Mesothelial cell of epicardium (in vitro differentiated cells): ENCODE data around the gene KCNAB1. TPM values are rescaled to one million over a fixed set of nuclear protein-coding genes. Genes with fewer than 3 reads are reported as not detected.
"Not testable (repeated sequence)": the region's sequence is repeated elsewhere in the genome, so short reads cannot be mapped to it uniquely, and the experiment has no call there.

Experiments used
- DNase-seq, 2 experiments: peaks; one replicate each; pipeline ENCODE4 v3.0.0; 2021; ENCODE audit warnings: low spot score in 2 of 2; ENCODE audit not compliant: unreplicated experiment in 2 of 2
- H3K27ac Mint-ChIP-seq: 2 replicates; pipeline ENCODE4 v1.8.0; 2021; ENCODE audit warnings: mixed read lengths
- H3K27me3 Mint-ChIP-seq: 2 replicates; pipeline ENCODE4 v1.8.0; 2021; ENCODE audit warnings: low read depth, mixed read lengths
- H3K36me3 Mint-ChIP-seq: 2 replicates; pipeline ENCODE4 v1.8.0; 2021; ENCODE audit warnings: mixed read lengths
- H3K4me1 Mint-ChIP-seq: 2 replicates; pipeline ENCODE4 v1.8.0; 2021; ENCODE audit warnings: mixed read lengths
- H3K4me3 Mint-ChIP-seq: 2 replicates; pipeline ENCODE4 v1.8.0; 2021; ENCODE audit warnings: mild to moderate bottlenecking, moderate library complexity, mixed read lengths
- H3K9me3 Mint-ChIP-seq: 2 replicates; pipeline ENCODE4 v1.8.0; 2021; ENCODE audit warnings: mixed read lengths
- total RNA-seq: library from RNA; stranded (reverse); gene quantifications from 3 replicates; pipeline ENCODE4 v1.2.1, GENCODE V29; 2021
- TF ChIP-seq, protein P1 (sequence below): fragments of 200-600 bp; sonication (generic); IDR thresholded peaks from one replicate; pipeline ENCODE4 v1.5.0; 2021; ENCODE audit warnings: antibody characterized with exemption; ENCODE audit not compliant: unreplicated experiment

The KCNAB1 gene
- total RNA-seq, 1 donor from 2014 or later: 3.7 TPM

GRCh38 chr3:156273111-156273694 lies 152.8 kb downstream of the KCNAB1 start:
- no peak overlapping the region for H3K4me3 Mint-ChIP-seq
- H3K9me3 Mint-ChIP-seq: peaks cover 18% of the 10 kb centered on the region
- DNase-seq: no peak
- H3K27ac Mint-ChIP-seq: no peak overlapping the region
- TF ChIP-seq, protein P1, sequence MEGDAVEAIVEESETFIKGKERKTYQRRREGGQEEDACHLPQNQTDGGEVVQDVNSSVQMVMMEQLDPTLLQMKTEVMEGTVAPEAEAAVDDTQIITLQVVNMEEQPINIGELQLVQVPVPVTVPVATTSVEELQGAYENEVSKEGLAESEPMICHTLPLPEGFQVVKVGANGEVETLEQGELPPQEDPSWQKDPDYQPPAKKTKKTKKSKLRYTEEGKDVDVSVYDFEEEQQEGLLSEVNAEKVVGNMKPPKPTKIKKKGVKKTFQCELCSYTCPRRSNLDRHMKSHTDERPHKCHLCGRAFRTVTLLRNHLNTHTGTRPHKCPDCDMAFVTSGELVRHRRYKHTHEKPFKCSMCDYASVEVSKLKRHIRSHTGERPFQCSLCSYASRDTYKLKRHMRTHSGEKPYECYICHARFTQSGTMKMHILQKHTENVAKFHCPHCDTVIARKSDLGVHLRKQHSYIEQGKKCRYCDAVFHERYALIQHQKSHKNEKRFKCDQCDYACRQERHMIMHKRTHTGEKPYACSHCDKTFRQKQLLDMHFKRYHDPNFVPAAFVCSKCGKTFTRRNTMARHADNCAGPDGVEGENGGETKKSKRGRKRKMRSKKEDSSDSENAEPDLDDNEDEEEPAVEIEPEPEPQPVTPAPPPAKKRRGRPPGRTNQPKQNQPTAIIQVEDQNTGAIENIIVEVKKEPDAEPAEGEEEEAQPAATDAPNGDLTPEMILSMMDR: no peak
- no peaks in the 10 kb centered on the region for H3K36me3 Mint-ChIP-seq
- peaks cover 6% of the 10 kb centered on the region for H3K4me1 Mint-ChIP-seq
- H3K27me3 Mint-ChIP-seq: no peaks in the 10 kb centered on the region

- Mint-ChIP-seq H3K27ac (no peak overlapping the region), H3K4me3 (no peak overlapping the region), H3K9me3 (peaks cover 18% of the 10 kb centered on the region), H3K36me3 (no peaks in the 10 kb centered on the region), H3K4me1 (peaks cover 6% of the 10 kb centered on the region), H3K27me3 (no peaks in the 10 kb centered on the region)
- no peak for DNase-seq
- TF ChIP-seq, protein P1: no peak
These were observed 154.4 kb downstream of the KCNAB1 start for GRCh38 chr3:156274791-156275190.

DNA sequence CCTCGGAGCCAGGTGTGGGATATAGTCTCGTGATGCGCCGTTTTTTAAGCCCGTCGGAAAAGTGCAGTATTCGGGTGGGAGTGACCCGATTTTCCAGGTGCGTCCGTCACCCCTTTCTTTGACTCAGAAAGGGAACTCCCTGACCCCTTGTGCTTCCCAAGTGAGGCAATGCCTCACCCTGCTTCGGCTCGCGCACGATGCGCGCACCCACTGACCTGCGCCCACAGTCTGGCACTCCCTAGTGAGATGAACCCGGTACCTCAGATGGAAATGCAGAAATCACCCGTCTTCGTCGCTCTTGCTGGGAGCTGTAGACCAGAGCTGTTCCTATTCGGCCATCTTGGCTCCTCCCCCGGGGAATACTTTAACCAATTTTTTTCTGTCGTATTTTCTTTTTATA lies 164.3 kb downstream of the KCNAB1 start:
- peaks cover 30% of the 10 kb centered on the region for H3K27me3 Mint-ChIP-seq
- not testable (repeated sequence) for H3K9me3 Mint-ChIP-seq, H3K4me3 Mint-ChIP-seq, H3K27ac Mint-ChIP-seq, DNase-seq, H3K36me3 Mint-ChIP-seq, H3K4me1 Mint-ChIP-seq

GRCh38 chr3:156285626-156286025 lies 165.2 kb downstream of the KCNAB1 start:
- H3K27ac Mint-ChIP-seq: no peak overlapping the region
- peaks cover 3% of the 10 kb centered on the region for H3K4me1 Mint-ChIP-seq
- TF ChIP-seq, protein P1: no peak
- H3K27me3 Mint-ChIP-seq: peaks cover 40% of the 10 kb centered on the region
- H3K36me3 Mint-ChIP-seq: no peaks in the 10 kb centered on the region
- H3K4me3 Mint-ChIP-seq: no peak overlapping the region
- H3K9me3 Mint-ChIP-seq: no peaks in the 10 kb centered on the region
- DNase-seq: no peak

GRCh38 chr3:156290924-156291271 lies 170.5 kb downstream of the KCNAB1 start:
- no peak for DNase-seq
- TF ChIP-seq, protein P1: no peak
- H3K27ac Mint-ChIP-seq: no peak overlapping the region
- peaks cover 88% of the 10 kb centered on the region for H3K27me3 Mint-ChIP-seq
- H3K36me3 Mint-ChIP-seq: no peaks in the 10 kb centered on the region
- no peaks in the 10 kb centered on the region for H3K9me3 Mint-ChIP-seq
- peaks cover 13% of the 10 kb centered on the region for H3K4me1 Mint-ChIP-seq
- H3K4me3 Mint-ChIP-seq: peak overlapping the region; percentile 54

DNA sequence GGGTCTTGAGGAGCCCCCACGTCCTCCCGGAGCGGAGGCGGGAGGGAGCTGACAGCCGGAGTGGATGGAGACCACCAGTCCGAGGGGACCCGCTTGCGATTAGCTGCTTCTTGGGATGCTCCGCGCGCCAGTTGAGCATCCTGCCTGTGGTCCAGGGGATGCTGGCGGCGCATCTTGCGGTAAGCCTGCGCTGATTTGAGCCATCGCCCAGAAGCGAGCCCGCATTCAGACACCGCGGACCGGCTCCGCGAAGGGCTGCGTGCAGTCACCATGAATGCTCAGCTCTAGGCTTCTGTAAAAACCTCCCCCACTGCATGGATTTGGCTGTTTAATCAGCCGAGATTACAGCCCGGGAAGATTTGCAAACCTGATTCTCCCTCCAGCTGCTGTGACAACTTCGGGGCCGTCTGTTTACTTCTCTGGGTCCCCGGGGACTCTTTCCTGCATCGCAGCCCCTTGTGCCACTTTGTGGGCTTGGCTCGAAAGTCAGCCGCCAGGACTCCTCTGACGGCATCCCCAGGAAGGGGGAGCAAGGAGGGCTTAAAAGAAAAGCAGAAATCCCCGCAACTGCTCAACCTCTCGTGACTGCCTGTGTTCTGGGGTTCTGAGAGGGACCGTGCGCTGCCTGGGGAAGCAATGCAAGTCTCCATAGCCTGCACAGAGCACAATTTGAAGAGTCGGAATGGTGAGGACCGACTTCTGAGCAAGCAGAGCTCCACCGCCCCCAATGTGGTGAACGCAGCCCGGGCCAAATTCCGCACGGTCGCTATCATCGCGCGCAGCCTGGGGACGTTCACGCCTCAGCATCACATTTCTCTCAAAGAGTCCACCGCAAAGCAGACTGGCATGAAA lies 171.1 kb downstream of the KCNAB1 start:
- Mint-ChIP-seq H3K27ac (no peak overlapping the region), H3K36me3 (no peaks in the 10 kb centered on the region), H3K4me3 (peak overlapping the region; percentile 54), H3K9me3 (no peaks in the 10 kb centered on the region), H3K4me1 (peaks cover 13% of the 10 kb centered on the region), H3K27me3 (peaks cover 90% of the 10 kb centered on the region)
- TF ChIP-seq, protein P1: no peak
- DNase-seq: peak in 1 of 2 experiments; percentile 42
